ENCODE measurements around the gene RGS7.

RGS7 gene

GRCh38 chr1:241351841-241352240 lies 5.2 kb downstream of the RGS7 start:
- no peaks in the 10 kb centered on the region for H3K36me3 ChIP-seq
- peaks cover 35% of the 10 kb centered on the region for H3K27me3 ChIP-seq
- H3K9me3 ChIP-seq, result no peaks in the 10 kb centered on the region
- no peak for TF ChIP-seq CTCF (IDR thresholded peaks at IDR 0.05)
- no peak overlapping the region for H3K27ac ChIP-seq
- peaks cover 5 to 8% of the 10 kb centered on the region in 2 experiments for H3K4me1 ChIP-seq (ENCODE audit: control insufficient read depth in 1 of 2, insufficient read depth in 1 of 2, low read depth in 1 of 2, low read length in 1 of 2)
- H3K4me3 ChIP-seq (ENCODE audit: low read depth in 1 of 2, low read length in 1 of 2), result no peak overlapping the region

DNA sequence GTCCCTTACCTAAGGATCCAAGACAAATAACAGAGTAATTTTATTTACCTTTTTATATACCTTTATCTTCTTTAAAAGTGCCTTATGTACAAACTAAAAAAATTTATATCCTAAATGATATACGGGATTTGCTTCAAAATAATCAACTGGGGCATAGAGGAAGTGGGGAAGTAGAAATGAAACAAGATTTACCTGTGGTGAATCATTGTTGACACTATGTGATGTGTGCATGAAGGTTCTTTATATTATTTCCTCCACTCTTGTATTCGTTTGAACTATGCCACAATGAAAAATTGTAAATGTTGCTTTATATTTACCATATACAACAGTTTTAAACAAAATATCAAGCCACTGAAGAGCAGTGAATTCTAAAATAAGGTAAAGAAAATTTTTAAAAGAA lies 13.0 kb downstream of the RGS7 start:
- no peak for TF ChIP-seq CTCF (IDR thresholded peaks at IDR 0.05)
- H3K27ac ChIP-seq, result no peak overlapping the region
- no peak overlapping the region for H3K4me3 ChIP-seq (ENCODE audit: low read depth in 1 of 2, low read length in 1 of 2)
- peaks cover 6 to 10% of the 10 kb centered on the region in 2 experiments for H3K4me1 ChIP-seq (ENCODE audit: control insufficient read depth in 1 of 2, insufficient read depth in 1 of 2, low read depth in 1 of 2, low read length in 1 of 2)
- no peaks in the 10 kb centered on the region for H3K27me3 ChIP-seq
- H3K9me3 ChIP-seq, result no peaks in the 10 kb centered on the region
- no peaks in the 10 kb centered on the region for H3K36me3 ChIP-seq

DNA sequence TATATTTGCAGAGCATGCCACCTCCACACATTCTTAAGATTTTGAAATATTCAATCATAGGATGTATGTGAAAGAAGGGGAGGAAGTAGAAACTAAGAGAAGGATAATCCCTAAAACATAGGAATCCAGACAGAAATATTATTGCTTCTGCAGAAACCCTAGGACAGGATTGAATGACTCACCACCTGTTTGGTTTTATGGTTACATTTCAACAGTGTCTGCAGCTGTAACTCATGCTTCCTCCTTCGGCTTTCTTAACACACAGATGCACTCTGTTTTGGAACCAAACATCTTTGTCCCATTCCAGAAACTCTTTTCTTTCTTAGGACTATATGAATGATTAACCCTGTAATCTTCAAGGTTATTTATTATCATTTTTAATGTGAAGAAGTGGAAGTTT lies 20.7 kb downstream of the RGS7 start:
- no peaks in the 10 kb centered on the region for H3K36me3 ChIP-seq
- H3K9me3 ChIP-seq, result no peaks in the 10 kb centered on the region
- no peak overlapping the region for H3K27ac ChIP-seq
- no peaks in the 10 kb centered on the region for H3K4me1 ChIP-seq (ENCODE audit: control insufficient read depth in 1 of 2, insufficient read depth in 1 of 2, low read depth in 1 of 2, low read length in 1 of 2)
- no peaks in the 10 kb centered on the region for H3K27me3 ChIP-seq
- TF ChIP-seq CTCF (IDR thresholded peaks at IDR 0.05), result no peak
- H3K4me3 ChIP-seq (ENCODE audit: low read depth in 1 of 2, low read length in 1 of 2), result no peak overlapping the region

- Histone ChIP-seq H3K27me3 (no peaks in the 10 kb centered on the region), H3K4me1 (ENCODE audit: control insufficient read depth in 1 of 2, insufficient read depth in 1 of 2, low read depth in 1 of 2, low read length in 1 of 2) (no peaks in the 10 kb centered on the region), H3K4me3 (ENCODE audit: low read depth in 1 of 2, low read length in 1 of 2) (no peak overlapping the region), H3K27ac (no peak overlapping the region), H3K9me3 (no peaks in the 10 kb centered on the region), H3K36me3 (no peaks in the 10 kb centered on the region)
- TF ChIP-seq CTCF (IDR thresholded peaks at IDR 0.05), result no peak
These were observed 24.0 kb downstream of the RGS7 start for GRCh38 chr1:241332987-241333386.

GRCh38 chr1:241332037-241332409 lies 25.0 kb downstream of the RGS7 start:
- Histone ChIP-seq H3K4me3 (ENCODE audit: low read depth in 1 of 2, low read length in 1 of 2) (no peak overlapping the region), H3K27me3 (no peaks in the 10 kb centered on the region), H3K4me1 (ENCODE audit: control insufficient read depth in 1 of 2, insufficient read depth in 1 of 2, low read depth in 1 of 2, low read length in 1 of 2) (no peaks in the 10 kb centered on the region), H3K9me3 (no peaks in the 10 kb centered on the region), H3K27ac (no peak overlapping the region), H3K36me3 (no peaks in the 10 kb centered on the region)
- TF ChIP-seq CTCF (IDR thresholded peaks at IDR 0.05), result no peak
